A673 (cell line): ENCODE measurements around the gene APC2.

ENCODE experiments used
- EZH2 ChIP-seq: fragments of 200-600 bp; sonication (generic); IDR thresholded peaks from 2 replicates; pipeline ENCODE4 v1.6.1; 2017; ENCODE audit warnings: borderline replicate concordance, low read depth, mild to moderate bottlenecking, mixed read lengths, antibody characterized with exemption, low read length; ENCODE audit not compliant: poor library complexity, severe bottlenecking
- TF ChIP-seq, protein P1 (sequence below): fragments of 300-800, 200-600 bp; sonication (generic); conservative IDR thresholded peaks from 2 replicates; pipeline ENCODE4 v1.5.1; 2017; ENCODE audit warnings: low read depth, mild to moderate bottlenecking, antibody characterized with exemption, low read length, moderate library complexity, mixed read lengths

- TF ChIP-seq EZH2 = no peak
- TF ChIP-seq, protein P1, sequence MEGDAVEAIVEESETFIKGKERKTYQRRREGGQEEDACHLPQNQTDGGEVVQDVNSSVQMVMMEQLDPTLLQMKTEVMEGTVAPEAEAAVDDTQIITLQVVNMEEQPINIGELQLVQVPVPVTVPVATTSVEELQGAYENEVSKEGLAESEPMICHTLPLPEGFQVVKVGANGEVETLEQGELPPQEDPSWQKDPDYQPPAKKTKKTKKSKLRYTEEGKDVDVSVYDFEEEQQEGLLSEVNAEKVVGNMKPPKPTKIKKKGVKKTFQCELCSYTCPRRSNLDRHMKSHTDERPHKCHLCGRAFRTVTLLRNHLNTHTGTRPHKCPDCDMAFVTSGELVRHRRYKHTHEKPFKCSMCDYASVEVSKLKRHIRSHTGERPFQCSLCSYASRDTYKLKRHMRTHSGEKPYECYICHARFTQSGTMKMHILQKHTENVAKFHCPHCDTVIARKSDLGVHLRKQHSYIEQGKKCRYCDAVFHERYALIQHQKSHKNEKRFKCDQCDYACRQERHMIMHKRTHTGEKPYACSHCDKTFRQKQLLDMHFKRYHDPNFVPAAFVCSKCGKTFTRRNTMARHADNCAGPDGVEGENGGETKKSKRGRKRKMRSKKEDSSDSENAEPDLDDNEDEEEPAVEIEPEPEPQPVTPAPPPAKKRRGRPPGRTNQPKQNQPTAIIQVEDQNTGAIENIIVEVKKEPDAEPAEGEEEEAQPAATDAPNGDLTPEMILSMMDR = no peak
Measured at GRCh38 chr19:1472231-1473084, 22.5 kb downstream of the APC2 start.
